B cell (primary cell): Measurements from ENCODE around the gene PAN3. TPM values are rescaled to one million over a fixed set of nuclear protein-coding genes. Genes with fewer than 3 reads are reported as not detected.

Experiments
- ATAC-seq: fragments of 200-7000 bp; cut with Tn5 transposase; one replicate; pipeline ENCODE4 v1.10.0; 2021; ENCODE audit warnings: low read depth, mild to moderate bottlenecking, moderate number of reproducible peaks, moderate library complexity
- CTCF ChIA-PET: fragments of 350-600 bp; sonication (Branson Sonifier 250); formaldehyde crosslinking; loops from one replicate; lab custom pipeline; 2021; ENCODE audit warnings: antibody characterized with exemption, inconsistent platforms; lab: Charles Lee
- POLR2A ChIA-PET: fragments of 350-600 bp; sonication (Branson Sonifier 250); formaldehyde crosslinking; loops from one replicate; lab custom pipeline; 2021; ENCODE audit warnings: antibody characterized with exemption; lab: Charles Lee
- DNase-seq: peaks from one replicate; pipeline ENCODE4 v3.0.0; 2013
- H2AFZ ChIP-seq: 2 replicates; pipeline ENCODE4 v1.6.1; 2012; ENCODE audit warnings: mild to moderate bottlenecking, low read depth, low read length; ENCODE audit not compliant: insufficient read depth, poor library complexity, severe bottlenecking
- H3K27ac ChIP-seq, 2 donors: 1 replicate in 1 of 2; 2 replicates in 1 of 2; pipeline ENCODE4 v1.5.1; 2012 to 2013; ENCODE audit warnings: low read length in 2 of 2, mild to moderate bottlenecking in 2 of 2, moderate library complexity in 1 of 2
- H3K27me3 ChIP-seq, 4 experiments: fragments of 200-600 bp in 1 of 4; sonication (generic) in 1 of 4; replicated peaks in 1 of 4; 1 replicate in 2 of 4; 2 replicates in 2 of 4; pipeline versions ENCODE4 v1.6.1 to v1.7.0; 2013 to 2016; ENCODE audit warnings: low read length in 3 of 4, mild to moderate bottlenecking in 2 of 4, mixed read lengths in 1 of 4, moderate library complexity in 1 of 4; ENCODE audit not compliant: insufficient read depth in 4 of 4, control insufficient read depth in 3 of 4; ENCODE audit errors: control extremely low read depth in 1 of 4
- H3K36me3 ChIP-seq, 2 experiments: replicated peaks in 1 of 2; 1 replicate in 1 of 2; 2 replicates in 1 of 2; pipeline versions ENCODE4 v1.6.1 to v1.7.1; 2013; ENCODE audit warnings: low read length in 1 of 2; ENCODE audit not compliant: insufficient read depth in 2 of 2, control insufficient read depth in 1 of 2; ENCODE audit errors: control extremely low read depth in 1 of 2, extremely low read depth in 1 of 2
- H3K4me1 ChIP-seq, 2 donors: fragments of 200-600 bp in 1 of 2; sonication (generic) in 1 of 2; 1 replicate in 1 of 2; 2 replicates in 1 of 2; pipeline versions ENCODE4 v1.5.1 to v1.6.1; 2013 to 2017; ENCODE audit warnings: low read length in 2 of 2; ENCODE audit not compliant: control insufficient read depth in 2 of 2, insufficient read depth in 2 of 2
- H3K4me2 ChIP-seq: replicated peaks from 2 replicates; pipeline ENCODE3; 2012; ENCODE audit warnings: mild to moderate bottlenecking, low read depth, low read length; ENCODE audit not compliant: poor library complexity, severe bottlenecking
- H3K4me3 ChIP-seq, 5 experiments: fragments of 200-600 bp in 1 of 5; sonication (generic) in 1 of 5; 1 replicate in 3 of 5; 2 replicates in 2 of 5; pipeline versions ENCODE4 v1.5.1 to v1.7.0; 2011 to 2016; ENCODE audit warnings: low read length in 4 of 5, mild to moderate bottlenecking in 4 of 5, low read depth in 2 of 5, control low read depth in 1 of 5, moderate library complexity in 1 of 5; ENCODE audit not compliant: insufficient read depth in 1 of 5; ENCODE audit errors: control extremely low read depth in 1 of 5, extremely low read depth in 1 of 5
- H3K79me2 ChIP-seq: fragments of 200-600 bp; sonication (generic); one replicate; pipeline ENCODE4 v1.6.0; 2016; ENCODE audit warnings: low read length; ENCODE audit not compliant: control insufficient read depth, insufficient read depth
- H3K9ac ChIP-seq: fragments of 200-600 bp; sonication (generic); 2 replicates; pipeline ENCODE4 v1.6.1; 2017; ENCODE audit warnings: mild to moderate bottlenecking, low read length, moderate library complexity
- H3K9me3 ChIP-seq, 3 donors: one replicate each; pipeline versions ENCODE4 v1.6.1 to v1.7.1; 2013; ENCODE audit warnings: low read length in 2 of 3; ENCODE audit not compliant: control insufficient read depth in 2 of 3, insufficient read depth in 1 of 3; ENCODE audit errors: control extremely low read depth in 1 of 3
- H4K20me1 ChIP-seq: 2 replicates; pipeline ENCODE4 v1.6.0; 2012; ENCODE audit warnings: mild to moderate bottlenecking, low read length; ENCODE audit not compliant: insufficient read depth, control insufficient read depth, poor library complexity, severe bottlenecking
- H3K27ac Mint-ChIP-seq: one replicate; pipeline ENCODE4 v1.8.0; 2021; ENCODE audit warnings: mixed read lengths
- H3K27me3 Mint-ChIP-seq: one replicate; pipeline ENCODE4 v1.8.0; 2021; ENCODE audit warnings: mixed read lengths
- H3K4me1 Mint-ChIP-seq: one replicate; pipeline ENCODE4 v1.8.0; 2021; ENCODE audit warnings: mixed read lengths
- H3K4me3 Mint-ChIP-seq: one replicate; pipeline ENCODE4 v1.8.0; 2021; ENCODE audit warnings: mixed read lengths
- H3K9me3 Mint-ChIP-seq: one replicate; pipeline ENCODE4 v1.8.0; 2022; ENCODE audit warnings: mixed read lengths; ENCODE audit not compliant: insufficient read depth
- CTCF ChIP-seq: fragments of 200-600 bp; IDR thresholded peaks from one replicate; pipeline ENCODE4 v1.8.0; 2022; ENCODE audit warnings: antibody characterized with exemption, mild to moderate bottlenecking
- EZH2 ChIP-seq: IDR thresholded peaks from 2 replicates; pipeline ENCODE4 v1.6.1; 2012; ENCODE audit warnings: borderline replicate concordance, low read depth, mild to moderate bottlenecking, moderate library complexity, low read length; ENCODE audit not compliant: insufficient read depth, poor library complexity, severe bottlenecking
- WGBS: methylation state at CpG from one replicate; pipeline ENCODE4 v1.1.5; 2013; ENCODE audit warnings: missing lambda C conversion rate; ENCODE audit not compliant: insufficient coverage; 5-methylcytosine and 5-hydroxymethylcytosine counted together
- intact Hi-C: fragments of 100-400 bp; cut with micrococcal nuclease; formaldehyde crosslinking; loops from one replicate; pipeline ENCODE4 v1.10.0; 2022
- polyA plus RNA-seq: library from polyadenylated mRNA; depleted of rRNA; stranded (reverse); fragments of >200 nt; gene quantifications from 2 replicates; pipeline ENCODE4 v1.2.3, GENCODE V29; 2012
- total RNA-seq, 2 donors: library from RNA; stranded (reverse); fragments of 120-200 nt in 1 of 2; gene quantifications; 1 replicate in 1 of 2; 2 replicates in 1 of 2; pipeline versions ENCODE4 v1.2.3 to v1.2.4, GENCODE V29; 2013 to 2022

The PAN3 gene
- total and polyA plus RNA-seq, 2 donors (not counting 1 experiment from before 2014, with no cell fraction given) = 23.4 to 117 TPM

DNA sequence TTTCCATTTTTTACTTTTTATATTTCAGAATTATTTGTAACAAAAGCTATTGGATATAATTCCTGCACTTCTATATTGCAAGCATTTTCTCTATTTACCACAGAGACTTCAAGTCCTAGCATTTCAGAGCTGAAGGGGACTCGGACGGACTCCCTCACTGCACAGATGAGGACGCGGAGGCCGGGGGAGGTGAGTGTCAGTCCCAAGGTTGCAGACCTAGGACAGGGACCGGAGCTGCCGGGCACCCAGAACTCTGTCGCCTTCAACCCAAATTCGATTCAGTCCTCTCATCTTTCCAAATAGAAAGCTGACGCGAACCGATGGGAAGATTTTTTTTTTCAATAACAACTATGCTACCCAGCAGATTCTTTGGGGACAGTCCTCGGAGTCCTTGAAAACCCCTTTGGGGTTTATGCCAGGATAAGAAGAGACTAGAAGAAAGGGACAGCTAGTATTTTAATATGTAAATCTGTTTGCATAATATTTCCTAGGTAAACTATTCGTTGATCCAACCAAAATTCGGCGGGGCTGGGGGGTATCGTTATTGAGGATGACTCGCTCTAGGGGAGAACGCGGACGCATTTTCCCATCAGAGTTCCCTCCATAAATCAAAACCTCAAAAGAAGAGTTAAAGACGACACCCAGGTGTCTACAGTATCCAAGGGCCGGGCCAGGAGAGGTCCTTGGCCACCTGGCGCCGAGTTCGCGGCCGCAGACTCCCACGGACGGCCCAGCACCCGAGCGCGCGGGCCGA, 38.8 kb upstream of the PAN3 start:
- Mint-ChIP-seq H3K9me3 (no peaks in the 10 kb centered on the region), H3K4me3 (peak overlapping the region; percentile 83), H3K27me3 (peaks cover 50% of the 10 kb centered on the region), H3K4me1 (peaks cover 8% of the 10 kb centered on the region), H3K27ac (no peak overlapping the region)
- ATAC-seq (no peak), DNase-seq (peak; percentile 37)
- ChIA-PET POLR2A (no interaction called here), CTCF (interaction anchor here (0.7 to 1.2 kb wide), 5 partner anchors 88 to 497 kb away, joined by 3 to 4 read pairs (median 3); no protein-coding TSS in a partner anchor)
- WGBS = 6% methylated on average over 22 of the region's 35 CpGs
- intact Hi-C loops = loop anchor here (2.0 to 5.0 kb wide), 2 partner anchors 39 to 52 kb away; partner anchors contain the start of gene PAN3
- no peaks in the 10 kb centered on the region for H3K79me2 ChIP-seq
- TF ChIP-seq CTCF (no peak), EZH2 (no peak)
- no peak overlapping the region for H3K27ac ChIP-seq
- H3K4me2 ChIP-seq = peak overlapping the region; percentile 91
- no peaks in the 10 kb centered on the region for H3K36me3 ChIP-seq
- peaks cover 14 to 18% of the 10 kb centered on the region in 2 donors for H3K4me1 ChIP-seq
- peak overlapping the region; percentile 63 for H3K9ac ChIP-seq
- H3K9me3 ChIP-seq = peaks cover 0 to 2% (median 0%) of the 10 kb centered on the region in 3 donors
- peak overlapping the region; percentile 81 for H2AFZ ChIP-seq
- peak overlapping the region; percentile 20 to 60 (median 54) for H3K4me3 ChIP-seq
- H3K27me3 ChIP-seq = peaks cover 0 to 40% (median 28%) of the 10 kb centered on the region in 4 experiments
- H4K20me1 ChIP-seq = no peaks in the 10 kb centered on the region
